ENCODE results near the gene SDS. TPM values are rescaled to one million over a fixed set of nuclear protein-coding genes. Genes with fewer than 3 reads are reported as not detected.

The SDS gene
- total RNA-seq, 2 experiments from 2014 or later, result not detected

- ChIA-PET CTCF (interaction anchor here (1.0 kb wide), 1 partner anchor 215 kb away, joined by 3 read pairs; no protein-coding TSS in a partner anchor), POLR2A (no interaction called here)
These were observed 19.4 kb upstream of the SDS start for GRCh38 chr12:113422886-113423669.

GRCh38 chr12:113422030-113422885, 18.6 kb upstream of the SDS start, which contains the start of gene SDSL:
TSS of gene SDSL (plus strand) at chr12:113422380. CDS start at chr12:113427983, 5,603 bp downstream.
- Mint-ChIP-seq H3K27ac (no peak within 1 kb of the TSS), H3K9me3 (no peaks in the 10 kb centered on the region), H3K4me3 (no peak within 1 kb of the TSS), H3K4me1 (ENCODE audit: low read depth) (peaks cover 9% of the 10 kb centered on the region), H3K27me3 (peaks cover 5% of the 10 kb centered on the region), H3K36me3 (no peaks in the 10 kb centered on the region)
- ChIA-PET POLR2A (no interaction called here), CTCF (interaction anchor here (0.7 kb wide), 1 partner anchor 24 kb away, joined by 3 read pairs; no protein-coding TSS in a partner anchor)
- peak; percentile 67 for DNase-seq
- intact Hi-C loops (cut with micrococcal nuclease), result no loop called here

More at GRCh38 chr12:113422886-113423669, 19.4 kb upstream of the SDS start:
- intact Hi-C loops (cut with micrococcal nuclease), result no loop called here
- DNase-seq, result no peak
- no peaks in the 10 kb centered on the region for H3K36me3 Mint-ChIP-seq
- no peak overlapping the region for H3K4me3 Mint-ChIP-seq
- peaks cover 5% of the 10 kb centered on the region for H3K27me3 Mint-ChIP-seq
- H3K9me3 Mint-ChIP-seq, result no peaks in the 10 kb centered on the region
- H3K27ac Mint-ChIP-seq, result no peak overlapping the region
- peaks cover 9% of the 10 kb centered on the region for H3K4me1 Mint-ChIP-seq (ENCODE audit: low read depth)

GRCh38 chr12:113420996-113421595, 17.4 kb upstream of the SDS start:
- Mint-ChIP-seq H3K9me3 (no peaks in the 10 kb centered on the region), H3K36me3 (no peaks in the 10 kb centered on the region), H3K27ac (no peak overlapping the region), H3K4me3 (no peak overlapping the region), H3K27me3 (peaks cover 3% of the 10 kb centered on the region), H3K4me1 (ENCODE audit: low read depth) (peaks cover 9% of the 10 kb centered on the region)
- ChIA-PET CTCF (no interaction called here), POLR2A (no interaction called here)
- DNase-seq, result no peak
- intact Hi-C loops (cut with micrococcal nuclease), result no loop called here

- Mint-ChIP-seq H3K36me3 (no peaks in the 10 kb centered on the region), H3K27me3 (peaks cover 3% of the 10 kb centered on the region), H3K4me1 (ENCODE audit: low read depth) (peaks cover 9% of the 10 kb centered on the region), H3K4me3 (no peak overlapping the region), H3K9me3 (no peaks in the 10 kb centered on the region), H3K27ac (no peak overlapping the region)
- POLR2A ChIA-PET, result no interaction called here
- intact Hi-C loops (cut with micrococcal nuclease), result no loop called here
- DNase-seq, result no peak
- CTCF ChIA-PET, result no interaction called here
These were observed 14.7 kb upstream of the SDS start for GRCh38 chr12:113418213-113418879.

- H3K27me3 Mint-ChIP-seq, result peaks cover 4% of the 10 kb centered on the region
- DNase-seq, result no peak
- intact Hi-C loops (cut with micrococcal nuclease), result no loop called here
- ChIA-PET CTCF (interaction anchor here (1.4 to 1.7 kb wide), 2 partner anchors 9 to 46 kb away, joined by 3 to 6 read pairs; no protein-coding TSS in a partner anchor), POLR2A (no interaction called here)
- H3K4me1 Mint-ChIP-seq (ENCODE audit: low read depth), result no peaks in the 10 kb centered on the region
- H3K9me3 Mint-ChIP-seq, result no peaks in the 10 kb centered on the region
- H3K4me3 Mint-ChIP-seq, result no peak overlapping the region
- H3K27ac Mint-ChIP-seq, result no peak overlapping the region
- H3K36me3 Mint-ChIP-seq, result no peaks in the 10 kb centered on the region
These were observed 12.5 kb upstream of the SDS start for GRCh38 chr12:113416091-113416754.

GRCh38 chr12:113414519-113415038, 10.9 kb upstream of the SDS start:
- Mint-ChIP-seq H3K36me3 (no peaks in the 10 kb centered on the region), H3K27me3 (peaks cover 6% of the 10 kb centered on the region), H3K27ac (no peak overlapping the region), H3K4me1 (ENCODE audit: low read depth) (no peaks in the 10 kb centered on the region), H3K4me3 (no peak overlapping the region), H3K9me3 (no peaks in the 10 kb centered on the region)
- intact Hi-C loops (cut with micrococcal nuclease), result no loop called here
- DNase-seq, result no peak
- POLR2A ChIA-PET, result no interaction called here
- CTCF ChIA-PET, result interaction anchor here (1.4 to 2.5 kb wide), 2 partner anchors 10 to 48 kb away, joined by 3 to 14 read pairs; no protein-coding TSS in a partner anchor

- ChIA-PET CTCF (interaction anchor here (2.5 kb wide), 1 partner anchor 12 kb away, joined by 14 read pairs; no protein-coding TSS in a partner anchor), POLR2A (no interaction called here)
- peaks cover 8% of the 10 kb centered on the region for H3K27me3 Mint-ChIP-seq
- intact Hi-C loops (cut with micrococcal nuclease), result no loop called here
- H3K4me3 Mint-ChIP-seq, result no peak overlapping the region
- H3K9me3 Mint-ChIP-seq, result no peaks in the 10 kb centered on the region
- H3K27ac Mint-ChIP-seq, result no peak overlapping the region
- no peaks in the 10 kb centered on the region for H3K4me1 Mint-ChIP-seq (ENCODE audit: low read depth)
- H3K36me3 Mint-ChIP-seq, result no peaks in the 10 kb centered on the region
- no peak for DNase-seq
These were observed 9.8 kb upstream of the SDS start for GRCh38 chr12:113413488-113413939.

- no peaks in the 10 kb centered on the region for H3K4me1 Mint-ChIP-seq (ENCODE audit: low read depth)
- ChIA-PET CTCF (interaction anchor here (2.2 kb wide), 1 partner anchor 16 kb away, joined by 10 read pairs; no protein-coding TSS in a partner anchor), POLR2A (no interaction called here)
These were observed 5.9 kb upstream of the SDS start for GRCh38 chr12:113409462-113410124.

GRCh38 chr12:113408756-113409298, 5.1 kb upstream of the SDS start:
- CTCF ChIA-PET, result interaction anchor here (2.2 kb wide), 1 partner anchor 16 kb away, joined by 10 read pairs; no protein-coding TSS in a partner anchor
- intact Hi-C loops (cut with micrococcal nuclease), result no loop called here
- peaks cover 5% of the 10 kb centered on the region for H3K27me3 Mint-ChIP-seq
- DNase-seq, result no peak
- no peaks in the 10 kb centered on the region for H3K9me3 Mint-ChIP-seq
- POLR2A ChIA-PET, result no interaction called here
- no peak overlapping the region for H3K4me3 Mint-ChIP-seq
- H3K4me1 Mint-ChIP-seq (ENCODE audit: low read depth), result no peaks in the 10 kb centered on the region
- H3K36me3 Mint-ChIP-seq, result no peaks in the 10 kb centered on the region
- no peak overlapping the region for H3K27ac Mint-ChIP-seq

More at GRCh38 chr12:113409462-113410124, 5.9 kb upstream of the SDS start:
- Mint-ChIP-seq H3K9me3 (no peaks in the 10 kb centered on the region), H3K27ac (no peak overlapping the region), H3K4me3 (no peak overlapping the region), H3K36me3 (no peaks in the 10 kb centered on the region), H3K27me3 (peaks cover 5% of the 10 kb centered on the region)
- intact Hi-C loops (cut with micrococcal nuclease), result no loop called here
- DNase-seq, result no peak

- POLR2A ChIA-PET, result no interaction called here
- no peak overlapping the region for H3K27ac Mint-ChIP-seq
These were observed 4.4 kb upstream of the SDS start for GRCh38 chr12:113407931-113408600.

More at GRCh38 chr12:113407931-113408600, 4.4 kb upstream of the SDS start:
- CTCF ChIA-PET, result interaction anchor here (0.6 to 1.1 kb wide), 2 partner anchors 17 to 1322 kb away, joined by 5 to 6 read pairs; no protein-coding TSS in a partner anchor
- H3K9me3 Mint-ChIP-seq, result no peaks in the 10 kb centered on the region
- no peaks in the 10 kb centered on the region for H3K4me1 Mint-ChIP-seq (ENCODE audit: low read depth)
- intact Hi-C loops (cut with micrococcal nuclease), result no loop called here
- DNase-seq, result no peak
- no peak overlapping the region for H3K4me3 Mint-ChIP-seq
- H3K36me3 Mint-ChIP-seq, result no peaks in the 10 kb centered on the region
- H3K27me3 Mint-ChIP-seq, result peaks cover 5% of the 10 kb centered on the region
